MV-4-11 (cell line): ENCODE data around the gene B3GAT1.

ENCODE experiments used
- DNase-seq: peaks from one replicate; lab custom pipeline; 2025; lab: John Stamatoyannopoulos, UW

Gene B3GAT1

DNA sequence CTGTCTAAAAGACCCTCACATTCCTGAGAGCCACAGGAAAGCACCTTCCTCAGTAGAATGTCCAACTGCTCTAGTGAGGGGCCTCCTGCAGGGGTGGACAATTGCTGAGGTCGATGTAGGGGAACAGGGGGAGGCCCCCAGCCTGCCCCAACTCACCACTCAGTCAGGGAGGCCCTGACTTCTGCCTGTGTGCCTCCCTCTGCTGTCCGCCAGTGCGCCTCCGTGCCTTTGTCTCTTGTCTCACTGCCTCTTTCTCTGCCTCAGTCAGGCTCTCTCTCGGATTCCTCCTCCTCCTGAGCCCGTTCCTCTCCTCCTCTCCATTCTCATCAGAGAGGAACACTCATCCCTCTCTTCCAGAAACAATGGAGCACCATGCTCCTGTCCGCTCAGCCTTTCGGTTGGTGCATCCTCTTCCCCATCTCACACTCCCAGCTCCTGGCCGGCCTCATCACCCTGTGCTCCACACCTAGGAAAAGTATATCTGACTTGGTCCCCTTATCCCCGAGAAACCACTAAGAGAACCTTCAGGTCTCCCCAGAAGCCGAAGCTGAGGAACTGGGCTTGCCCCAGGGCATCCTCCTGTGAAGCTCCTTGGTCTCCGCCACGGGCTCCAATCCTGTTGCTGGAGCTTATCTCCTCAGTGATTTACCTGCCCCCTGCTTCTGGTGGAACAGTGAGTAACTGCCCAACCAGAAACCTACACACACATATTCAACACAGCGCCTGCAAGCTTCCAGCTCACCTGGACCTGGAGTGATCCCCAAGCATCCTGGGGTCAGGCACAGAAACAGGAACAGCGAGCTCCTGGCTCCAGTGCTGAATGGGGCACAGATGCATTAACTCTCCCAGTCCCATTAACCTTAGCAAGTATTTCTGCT, 2.3 kb downstream of the B3GAT1 start:
- no peak for DNase-seq

DNA sequence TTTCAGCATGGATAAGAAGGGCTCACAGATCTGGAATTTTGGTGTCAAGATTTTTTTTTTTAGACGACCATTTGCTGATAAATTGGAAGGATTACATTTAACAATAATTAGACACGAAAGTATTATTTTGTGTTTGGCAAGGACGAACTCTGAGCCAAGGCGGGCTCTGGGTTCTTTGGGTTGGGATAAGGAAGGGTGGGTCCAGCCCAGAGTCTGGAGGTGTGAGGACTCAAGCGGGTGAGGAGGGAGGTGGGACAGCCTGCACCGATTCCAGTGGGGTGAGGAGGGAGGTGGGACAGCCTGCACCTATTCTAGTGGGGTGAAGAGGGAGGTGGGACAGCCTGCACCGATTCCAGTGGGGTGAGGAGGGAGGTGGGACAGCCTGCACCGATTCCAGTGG, 4.1 kb downstream of the B3GAT1 start:
- DNase-seq = no peak

DNA sequence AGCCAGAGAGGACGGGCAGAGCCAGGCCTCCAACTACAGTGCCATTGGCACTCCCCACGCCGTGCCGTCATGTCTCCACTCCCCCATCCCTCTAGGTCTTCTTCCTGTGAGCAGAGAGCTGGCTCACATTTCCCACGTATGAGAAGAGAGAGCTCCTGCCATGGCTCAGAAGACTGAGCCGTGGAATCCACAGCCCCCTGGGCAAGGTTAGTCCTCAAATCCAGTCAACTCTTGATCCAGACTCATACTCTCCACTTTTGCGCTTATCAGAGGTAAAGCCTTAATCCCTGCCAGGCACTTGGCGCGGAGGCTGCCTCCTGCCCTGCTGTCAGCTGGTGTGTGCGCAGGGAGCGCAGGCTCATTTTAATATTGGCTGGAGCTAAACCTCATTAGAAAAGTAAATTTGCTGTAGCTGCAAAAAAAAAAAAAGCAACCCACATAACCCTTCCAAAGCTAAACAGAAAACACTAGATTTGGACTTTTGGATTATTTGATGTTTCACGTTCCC, 4.7 kb downstream of the B3GAT1 start:
- DNase-seq = no peak

DNA sequence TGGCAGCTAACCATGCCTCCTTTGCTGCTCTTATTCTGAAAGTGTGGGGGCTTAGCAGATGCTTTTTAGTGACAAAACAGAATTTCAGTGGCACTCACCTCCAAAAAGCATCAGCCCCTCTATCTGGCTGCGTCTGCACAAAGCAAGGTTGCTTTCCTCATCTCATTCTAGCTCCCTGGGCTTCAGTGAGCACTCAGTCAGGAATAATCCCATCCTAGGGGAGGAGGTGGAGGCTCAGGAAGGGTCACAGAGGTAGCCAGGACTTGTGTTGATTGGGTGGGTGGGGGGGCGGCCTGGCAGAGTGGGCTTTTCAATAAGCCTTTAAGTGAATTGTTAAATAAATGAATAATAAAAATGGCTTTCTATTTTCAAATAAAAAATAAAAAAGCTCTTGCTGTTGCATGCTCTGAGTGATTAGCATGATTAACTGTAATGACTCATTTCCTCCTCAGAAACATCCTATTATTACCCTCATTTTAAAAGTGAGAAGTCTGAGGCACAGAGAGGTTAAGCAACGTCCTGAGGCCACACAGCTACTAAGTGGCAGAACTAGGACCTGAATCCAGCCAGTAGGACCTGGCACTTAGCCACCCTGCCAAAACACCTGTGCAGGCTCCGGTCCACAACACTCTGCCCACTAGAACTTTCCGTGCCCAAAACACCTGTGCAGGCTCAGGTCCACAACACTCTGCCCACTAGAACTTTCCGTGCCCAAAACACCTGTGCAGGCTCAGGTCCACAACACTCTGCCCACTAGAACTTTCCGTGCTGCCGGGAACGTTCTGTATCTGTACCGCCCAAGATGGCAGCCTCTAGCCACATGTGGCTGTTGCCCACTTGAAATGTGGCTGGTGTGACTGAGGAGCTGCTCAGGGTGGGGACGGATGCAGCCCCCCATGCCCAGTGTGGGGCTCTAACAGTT, 5.5 kb downstream of the B3GAT1 start:
- DNase-seq = no peak

DNA sequence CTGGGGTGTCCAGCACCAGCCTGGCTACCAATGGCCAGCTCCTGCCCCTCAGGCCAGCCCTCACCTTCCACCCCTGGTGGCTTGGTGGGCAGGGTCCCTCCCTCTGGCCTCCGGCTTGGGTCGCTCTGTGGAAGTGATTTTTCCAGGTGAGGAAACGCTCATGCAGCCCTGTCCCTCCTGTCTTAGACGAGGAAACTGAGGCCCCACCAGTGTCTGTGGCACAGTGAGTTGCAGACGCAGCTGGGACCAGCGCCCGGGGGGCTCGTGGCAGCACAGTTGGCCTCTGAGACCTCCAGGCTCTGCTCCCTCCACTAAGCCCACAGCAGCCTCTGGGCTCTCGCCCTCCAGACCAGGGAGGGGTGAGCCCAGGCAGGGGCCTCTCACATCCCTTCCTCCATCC, 6.2 kb downstream of the B3GAT1 start:
- no peak for DNase-seq

DNA sequence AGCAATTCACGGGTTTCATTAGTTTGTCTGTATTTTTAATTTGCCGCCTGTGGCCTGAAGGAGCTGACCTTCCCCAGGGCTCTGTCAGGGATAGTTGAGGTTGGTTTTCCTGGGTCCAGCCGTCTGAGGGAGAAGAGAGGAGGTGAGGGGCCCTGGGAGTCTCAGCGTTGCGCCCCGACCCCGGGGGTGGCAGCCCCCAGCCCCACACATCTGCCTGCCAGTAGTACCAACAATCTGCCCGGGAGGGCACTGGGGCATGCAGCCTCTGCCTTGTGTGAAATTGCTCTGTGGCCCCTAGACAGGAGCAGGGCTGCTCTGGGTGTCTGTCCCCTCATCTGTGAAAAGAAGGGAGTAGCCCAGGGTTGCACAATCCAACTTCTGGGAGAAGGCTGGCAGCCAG, 6.6 kb downstream of the B3GAT1 start:
- DNase-seq = no peak

DNA sequence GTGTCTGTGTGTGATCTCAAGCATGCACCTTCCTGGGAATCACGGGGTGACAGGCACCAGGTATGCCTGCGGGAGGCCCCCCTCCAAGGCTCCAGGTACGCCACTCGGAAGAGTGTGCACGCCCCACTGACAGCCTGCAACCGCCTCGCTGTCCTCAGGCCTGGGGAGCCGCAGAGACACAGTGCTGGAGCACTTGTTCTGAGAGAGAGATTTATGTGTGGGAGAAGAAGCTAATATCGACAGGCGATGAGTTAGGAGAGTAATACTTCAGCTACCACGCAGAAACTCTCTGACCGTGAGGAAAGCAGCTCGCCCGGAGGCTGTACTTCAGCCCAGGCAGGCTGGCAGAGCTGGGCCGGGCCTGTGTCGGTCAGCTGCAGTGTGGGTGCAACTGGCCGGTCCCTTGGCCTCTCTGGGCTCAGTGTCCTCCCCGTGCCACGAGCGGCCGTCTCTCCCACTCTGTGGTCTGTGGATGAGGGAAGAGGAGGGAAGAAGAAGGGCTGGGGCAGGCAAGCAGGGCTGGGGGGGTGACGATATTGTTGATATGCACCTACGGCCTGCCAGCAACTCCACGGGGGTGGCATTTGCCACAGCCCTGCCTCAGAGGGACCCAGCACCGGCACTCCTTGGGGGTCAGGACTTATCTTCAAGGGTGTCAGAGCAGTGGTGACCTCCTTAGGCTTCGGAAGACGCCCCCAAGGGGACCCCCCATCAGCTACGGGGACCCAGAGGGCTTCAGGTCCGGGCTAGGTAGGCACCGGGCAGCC, 7.3 kb downstream of the B3GAT1 start:
- no peak for DNase-seq

DNA sequence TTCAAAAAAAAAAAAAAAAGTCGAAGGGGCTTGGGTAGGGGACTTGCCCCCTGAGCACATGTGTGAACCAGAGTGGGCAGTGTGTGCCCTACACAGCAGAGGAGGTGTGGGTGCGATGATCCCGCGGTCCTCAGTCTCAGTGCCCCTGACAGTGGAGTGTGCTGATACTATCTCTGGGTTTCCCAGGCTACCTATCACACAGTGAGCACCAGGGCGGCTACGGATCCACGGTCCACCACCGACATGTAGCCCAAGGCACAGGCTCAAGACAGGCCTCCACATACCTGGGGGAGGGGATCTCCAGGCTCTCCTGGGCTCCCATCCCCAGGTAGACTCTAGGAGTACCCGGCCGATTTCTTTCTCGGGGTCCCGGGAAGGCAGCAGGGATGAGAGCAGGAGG, 9.1 kb downstream of the B3GAT1 start:
- no peak for DNase-seq

DNA sequence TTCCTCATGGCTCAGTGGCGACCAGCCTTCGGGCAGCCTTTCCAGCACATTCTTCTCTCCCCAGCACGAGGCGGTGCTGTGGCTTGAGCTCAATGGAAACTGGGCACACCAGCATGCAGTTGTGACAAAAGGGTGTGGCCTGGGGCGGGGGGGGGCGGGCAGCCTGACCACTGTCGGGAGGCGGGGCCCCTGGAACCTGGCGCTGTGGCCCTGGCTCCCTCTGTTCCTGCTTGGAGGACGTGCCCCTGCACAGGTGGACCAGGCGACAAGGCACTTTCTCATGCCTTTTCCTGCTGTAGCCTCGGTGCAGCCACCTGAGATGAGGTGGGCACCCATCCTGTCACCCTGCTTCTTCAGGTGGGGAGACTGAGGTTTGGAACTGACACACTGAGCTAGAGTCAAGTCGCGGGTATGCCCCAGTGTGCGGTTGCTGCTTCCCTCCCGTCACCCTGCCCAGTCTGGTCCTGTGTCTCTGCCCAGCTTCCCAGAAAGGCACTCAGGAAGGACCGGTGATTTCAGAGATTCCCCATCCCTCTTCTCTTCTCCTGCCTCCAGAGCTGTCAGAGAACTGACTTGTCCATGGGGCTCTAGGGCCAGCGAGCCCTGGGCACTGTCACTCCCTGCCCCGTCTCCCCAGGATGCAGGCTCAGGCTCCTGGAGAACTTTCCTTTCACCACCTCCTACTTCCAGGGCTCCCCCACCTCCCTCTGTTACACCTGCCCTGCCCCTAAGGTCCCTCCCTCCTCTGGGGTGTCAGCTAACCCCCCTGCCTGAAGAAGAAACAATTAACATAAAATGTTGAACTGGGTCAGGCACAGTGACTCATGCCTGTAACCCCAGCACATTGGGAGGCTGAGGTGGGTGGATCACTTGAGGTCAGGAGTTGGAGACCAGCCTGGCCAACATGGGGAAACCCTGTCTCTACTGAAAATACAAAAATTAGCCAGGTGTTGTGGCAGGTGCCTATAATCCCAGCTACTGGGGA, 9.9 kb downstream of the B3GAT1 start:
- no peak for DNase-seq

DNA sequence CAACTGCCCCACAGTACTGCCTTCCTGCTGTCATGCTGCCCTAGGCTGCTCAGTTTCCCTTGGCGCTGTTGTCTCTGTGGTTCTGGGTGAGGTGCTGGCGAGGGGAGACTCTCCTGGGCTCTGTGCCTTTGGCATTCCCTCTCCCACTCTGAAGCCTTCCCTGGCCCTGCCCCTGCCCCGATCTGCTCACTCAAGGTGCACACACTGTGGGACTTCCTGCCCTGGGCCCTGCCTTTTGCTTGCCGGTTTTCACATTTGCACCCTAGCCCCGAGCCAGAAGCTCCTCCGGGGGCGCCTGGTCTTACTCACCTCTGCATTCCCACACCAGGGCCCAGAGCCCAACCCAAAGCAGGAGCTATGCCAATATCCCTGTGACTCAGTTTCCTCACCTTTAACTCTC, 12.0 kb downstream of the B3GAT1 start:
- no peak for DNase-seq

DNA sequence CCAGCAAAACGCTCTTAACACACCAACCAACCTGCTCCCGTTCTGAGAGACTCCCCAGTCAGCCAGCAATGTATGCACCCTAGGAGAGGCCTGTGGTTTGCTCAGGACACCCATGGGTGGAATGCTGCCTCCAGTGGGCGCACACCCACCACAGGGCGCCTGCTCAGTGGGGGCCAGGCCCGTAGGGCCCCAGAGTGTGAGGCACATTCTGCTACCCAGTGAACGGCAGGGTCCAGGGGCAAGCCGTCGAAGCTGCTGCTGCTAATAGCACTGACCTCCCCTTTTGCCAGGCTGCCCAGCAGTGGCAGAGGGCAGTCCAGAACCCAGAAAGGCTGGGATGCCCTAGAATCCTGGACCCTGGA, 12.8 kb downstream of the B3GAT1 start:
- no peak for DNase-seq

DNA sequence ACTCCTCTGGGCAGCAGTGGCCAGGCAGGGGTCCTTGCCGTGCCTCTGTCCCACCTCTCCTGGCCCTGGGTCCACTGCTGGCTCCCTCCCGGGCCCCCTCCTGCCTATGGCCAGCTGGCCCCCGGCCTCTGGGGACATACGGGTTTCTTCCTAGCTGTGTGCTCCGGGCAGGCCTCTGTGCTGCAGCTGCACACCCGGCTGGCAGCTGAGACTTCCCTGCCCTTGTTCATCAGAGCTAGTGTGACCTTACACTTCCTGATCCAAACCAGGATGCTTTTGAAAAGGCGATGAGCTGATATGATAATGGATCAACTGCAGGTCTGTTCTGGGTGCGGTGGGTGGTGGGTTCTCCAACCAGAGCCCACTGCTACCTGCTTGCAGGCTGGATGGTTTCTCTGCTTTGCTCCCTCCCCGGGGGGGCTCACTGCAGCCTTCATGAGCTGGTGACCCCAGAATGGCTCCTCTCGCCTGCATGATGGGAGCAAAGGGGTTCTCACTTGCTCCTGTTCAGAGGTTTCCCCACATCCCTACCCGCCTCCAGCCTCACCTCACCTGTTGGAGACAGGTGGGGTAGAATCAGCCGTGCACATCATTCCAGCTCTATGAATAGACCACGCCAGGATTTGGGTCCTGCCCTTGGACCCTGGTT, 13.3 kb downstream of the B3GAT1 start:
- no peak for DNase-seq

DNA sequence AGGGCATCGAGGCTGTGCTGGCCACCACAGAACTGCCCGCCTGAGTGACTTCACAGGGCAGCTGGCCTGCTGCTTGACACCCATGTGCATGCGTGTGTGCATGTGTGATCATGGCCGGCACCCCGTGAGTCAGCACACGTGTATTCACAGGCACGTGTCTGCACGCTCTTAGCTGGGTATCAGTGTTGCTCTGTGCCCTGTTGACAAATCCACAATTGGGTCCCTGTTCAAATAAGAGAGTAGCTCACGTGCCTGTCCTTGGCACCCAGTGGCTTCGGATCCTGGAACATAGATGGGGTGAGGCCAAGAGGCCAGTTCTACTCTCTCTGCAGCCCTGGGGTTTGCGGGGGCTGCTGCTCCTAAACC, 14.0 kb downstream of the B3GAT1 start:
- no peak for DNase-seq

DNA sequence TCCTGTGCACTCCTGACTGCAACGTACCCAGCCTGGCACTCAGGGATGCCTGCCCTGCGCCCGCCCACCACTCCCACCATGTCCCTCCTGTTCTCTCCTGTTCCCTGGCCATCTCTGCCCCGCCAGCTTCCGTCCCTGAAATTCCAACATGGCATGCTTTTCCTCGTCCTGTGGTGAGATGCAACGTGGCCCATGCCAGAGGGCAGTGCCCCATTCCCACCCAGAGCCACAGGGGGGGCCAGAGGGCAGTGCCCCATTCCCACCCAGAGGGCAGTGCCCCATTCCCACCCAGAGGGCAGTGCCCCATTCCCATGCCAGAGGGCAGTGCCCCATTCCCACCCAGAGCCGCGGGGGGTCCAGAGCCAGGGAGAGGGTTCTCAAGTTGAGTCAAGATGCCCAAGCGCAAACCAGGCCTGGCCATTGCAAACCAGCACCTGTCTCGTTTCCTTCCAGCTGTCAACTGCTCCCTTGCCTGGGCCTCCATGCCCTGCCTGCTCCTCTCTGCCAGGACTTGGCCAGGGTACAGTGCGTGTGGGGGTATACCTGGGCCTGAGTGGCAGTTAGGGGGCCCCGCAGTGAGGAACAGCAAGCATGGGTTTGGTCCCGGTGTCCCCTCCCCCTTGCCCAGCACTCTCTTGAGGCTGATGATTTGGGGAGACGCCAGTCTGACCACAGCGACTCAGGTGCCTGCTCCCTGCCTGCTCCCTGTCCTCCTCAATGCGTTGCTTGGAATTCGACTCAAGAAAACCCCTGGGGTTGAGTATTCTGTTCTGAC, 14.6 kb downstream of the B3GAT1 start:
- DNase-seq = no peak

DNA sequence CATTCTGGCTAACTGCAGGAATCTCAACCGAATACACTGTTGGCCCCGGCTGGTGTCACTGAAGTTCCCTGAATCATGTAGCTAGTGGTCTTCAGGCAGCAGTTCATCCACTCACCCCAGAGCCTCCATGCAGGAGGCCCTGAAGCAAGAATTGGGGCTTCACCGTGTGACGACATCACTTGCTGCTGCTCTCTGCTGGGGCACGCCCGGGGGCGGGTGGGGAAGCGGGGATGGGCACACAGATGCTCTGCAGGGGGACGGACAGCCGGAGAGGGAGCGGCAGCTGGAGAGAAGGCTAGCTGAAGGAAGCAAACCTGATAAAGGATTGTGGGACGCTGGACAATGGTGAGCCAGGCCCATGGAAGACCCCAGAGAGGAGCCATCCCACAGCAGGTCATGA, 17.0 kb downstream of the B3GAT1 start:
- no peak for DNase-seq

DNA sequence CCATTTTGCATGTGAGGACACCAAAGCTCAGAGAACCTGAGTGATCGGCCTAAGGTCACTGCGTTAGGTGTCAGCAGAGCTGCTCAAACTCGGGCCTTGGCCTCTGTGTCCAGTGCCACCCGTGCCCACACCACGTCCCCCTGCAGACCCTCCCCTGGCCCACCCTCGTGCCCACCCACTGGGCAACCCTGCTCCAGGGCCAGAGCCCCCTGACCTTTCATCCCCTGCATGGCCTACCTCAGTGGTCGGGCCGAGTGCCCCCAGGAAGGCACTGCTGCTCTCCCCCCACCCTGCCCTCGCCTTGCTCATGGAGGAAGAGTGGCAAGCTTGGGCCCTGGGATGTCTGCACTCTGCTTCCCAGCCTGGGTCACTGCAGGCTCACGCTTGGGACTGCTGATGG, 17.7 kb downstream of the B3GAT1 start:
- DNase-seq = no peak

DNA sequence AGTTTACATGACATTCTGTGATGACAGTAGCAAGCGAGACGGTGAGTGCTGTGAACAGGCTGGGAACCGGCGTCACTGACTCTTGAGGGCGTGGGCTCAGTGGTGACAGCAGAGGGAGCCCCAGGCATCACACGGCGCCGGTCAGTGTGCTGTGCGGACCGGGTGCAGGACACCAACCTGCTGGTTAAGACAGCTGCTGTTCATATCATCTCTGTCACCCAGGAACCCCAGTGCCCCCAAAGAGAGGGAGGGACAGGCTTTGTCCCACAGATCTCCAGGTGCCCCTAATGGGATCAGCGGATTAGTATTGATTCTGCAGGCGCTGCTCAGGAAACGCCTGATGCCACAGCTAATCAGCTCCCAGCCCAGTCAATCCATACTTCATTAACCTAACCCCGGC, 18.4 kb downstream of the B3GAT1 start:
- DNase-seq = no peak

DNA sequence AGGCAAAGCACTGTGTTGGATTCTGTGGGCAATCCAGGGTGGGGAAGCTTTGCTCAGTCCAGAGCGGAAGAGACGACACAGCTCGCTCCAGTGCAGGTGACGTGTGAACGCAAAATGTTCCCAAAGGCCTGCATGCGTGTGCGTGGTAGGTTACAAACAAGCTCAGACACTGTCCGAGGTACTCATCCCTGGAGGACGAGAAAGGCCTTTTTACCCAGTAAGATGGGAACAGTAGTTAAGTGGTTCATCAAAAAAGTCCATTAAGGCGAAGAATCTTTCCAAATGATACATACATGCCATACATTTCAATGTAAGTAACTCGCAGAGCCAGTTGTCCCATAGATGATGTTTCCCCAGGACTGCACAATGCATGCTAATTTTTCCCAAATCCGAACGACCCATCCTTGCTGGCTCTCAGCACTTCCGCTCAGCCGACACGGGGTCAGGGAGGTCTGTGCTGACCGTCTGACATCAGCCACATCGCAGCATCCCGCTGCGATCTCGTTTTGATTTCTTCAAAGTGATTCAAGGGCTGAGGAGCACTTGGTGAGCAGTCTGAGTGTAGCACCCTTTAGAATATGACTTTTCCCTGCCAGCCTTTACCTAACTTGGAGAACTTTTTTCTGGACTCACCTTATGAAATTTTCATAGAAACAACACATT, 19.0 kb downstream of the B3GAT1 start:
- DNase-seq = no peak

DNA sequence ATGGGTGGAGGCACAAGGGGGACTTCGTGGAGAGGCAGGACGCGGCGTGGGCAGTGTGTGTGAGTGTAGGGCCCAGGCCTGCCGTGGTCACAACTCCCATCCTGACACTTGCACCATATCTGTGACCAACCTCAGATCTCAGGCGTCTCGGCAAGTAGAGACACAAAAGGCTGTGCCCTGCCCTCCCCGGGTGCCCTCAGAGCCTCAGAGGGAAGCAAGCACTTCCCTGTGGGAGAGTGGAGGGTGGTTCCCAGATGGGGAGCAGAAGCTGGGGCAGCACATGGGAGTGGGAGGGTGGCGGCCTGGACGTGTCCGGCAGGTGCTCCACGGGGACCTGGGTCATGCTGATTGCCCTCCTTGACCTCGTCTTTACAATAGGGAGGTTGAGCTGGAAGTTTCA, 20.4 kb downstream of the B3GAT1 start:
- DNase-seq = no peak
